IMR-90 (cell line): ENCODE results near the gene CPNE1. TPM values are rescaled to one million over a fixed set of nuclear protein-coding genes. Genes with fewer than 3 reads are reported as not detected.

Experiments used
- ATAC-seq: fragments of 200-7000 bp; cut with Tn5 transposase; 2 replicates; pipeline ENCODE4 v1.9.1; 2020; ENCODE audit warnings: low read depth, mild to moderate bottlenecking, moderate library complexity
- BruUV-seq: library from RNA; stranded (reverse); fragments of 400-500 nt; replicated peaks from 2 replicates; lab custom pipeline; 2021; lab: Mats Ljungman, UMichigan
- CTCF ChIA-PET: fragments of 300-600 bp; formaldehyde crosslinking; extraction: SDS; loops from one replicate; lab custom pipeline; 2021; ENCODE audit warnings: antibody characterized with exemption; lab: Yijun Ruan, JAX
- POLR2A ChIA-PET: fragments of 300-600 bp; sonication (Branson Sonifier 250); formaldehyde crosslinking; loops from one replicate; lab custom pipeline; 2022; ENCODE audit warnings: antibody characterized with exemption; ENCODE audit not compliant: unreplicated experiment; lab: Charles Lee
- DNase-seq: peaks from one replicate; pipeline ENCODE4 v3.0.0; 2013
- H2AFZ ChIP-seq: replicated peaks from 2 replicates; pipeline ENCODE3; 2013; ENCODE audit warnings: low read length, mild to moderate bottlenecking; ENCODE audit not compliant: poor library complexity
- H2AK5ac ChIP-seq: 2 replicates; pipeline ENCODE4 v1.6.1; 2013; ENCODE audit warnings: low read depth, low read length, inconsistent platforms
- H2AK9ac ChIP-seq: replicated peaks from 2 replicates; pipeline ENCODE3; 2013; ENCODE audit warnings: mild to moderate bottlenecking, low read depth, low read length, moderate library complexity; ENCODE audit not compliant: poor library complexity
- H2BK120ac ChIP-seq: 2 replicates; pipeline ENCODE4 v1.6.1; 2013; ENCODE audit warnings: low read depth, low read length, inconsistent platforms
- H2BK15ac ChIP-seq: 3 replicates; pipeline ENCODE4 v1.6.1; 2013; ENCODE audit warnings: low read depth, low read length, inconsistent platforms
- H2BK20ac ChIP-seq: 2 replicates; pipeline ENCODE4 v1.6.1; 2013; ENCODE audit warnings: low read depth, mild to moderate bottlenecking, inconsistent platforms, low read length, moderate library complexity
- H2BK5ac ChIP-seq: 2 replicates; pipeline ENCODE4 v1.6.1; 2013; ENCODE audit warnings: mild to moderate bottlenecking, low read depth, low read length, inconsistent platforms; ENCODE audit not compliant: poor library complexity, severe bottlenecking
- H3K14ac ChIP-seq: replicated peaks from 2 replicates; pipeline ENCODE4 v1.6.1; 2013; ENCODE audit warnings: low read depth, low read length, inconsistent platforms
- H3K18ac ChIP-seq: 2 replicates; pipeline ENCODE4 v1.6.1; 2013; ENCODE audit warnings: low read depth, low read length, control low read depth
- H3K23ac ChIP-seq: 2 replicates; pipeline ENCODE4 v1.6.1; 2013; ENCODE audit warnings: low read depth, low read length, inconsistent platforms
- H3K27ac ChIP-seq: 2 replicates; pipeline ENCODE4 v1.5.1; 2013; ENCODE audit warnings: mild to moderate bottlenecking, control low read depth, low read length; ENCODE audit not compliant: insufficient read depth
- H3K27me3 ChIP-seq: 2 replicates; pipeline ENCODE4 v1.6.1; 2013; ENCODE audit warnings: low read length; ENCODE audit not compliant: control insufficient read depth, insufficient read depth
- H3K36me3 ChIP-seq: 2 replicates; pipeline ENCODE4 v1.6.1; 2013; ENCODE audit warnings: low read length, mixed read lengths; ENCODE audit not compliant: control insufficient read depth, insufficient read depth
- H3K4ac ChIP-seq: 2 replicates; pipeline ENCODE4 v1.6.1; 2013; ENCODE audit warnings: low read depth, low read length, inconsistent platforms
- H3K4me1 ChIP-seq: 2 replicates; pipeline ENCODE4 v1.6.1; 2013; ENCODE audit warnings: low read length, mixed read lengths; ENCODE audit not compliant: control insufficient read depth, insufficient read depth
- H3K4me2 ChIP-seq: 2 replicates; pipeline ENCODE4 v1.6.1; 2013; ENCODE audit warnings: low read depth, mild to moderate bottlenecking, control low read depth, low read length, moderate library complexity
- H3K4me3 ChIP-seq: 2 replicates; pipeline ENCODE4 v1.5.1; 2013; ENCODE audit warnings: low read depth, mild to moderate bottlenecking, control low read depth, low read length, moderate library complexity; ENCODE audit not compliant: insufficient read depth
- H3K56ac ChIP-seq: 2 replicates; pipeline ENCODE4 v1.6.1; 2013; ENCODE audit warnings: low read length, inconsistent platforms; ENCODE audit not compliant: insufficient read depth; ENCODE audit errors: extremely low read depth
- H3K79me1 ChIP-seq, 2 experiments: 2 replicates each; pipeline ENCODE4 v1.6.1; 2013; ENCODE audit warnings: low read length in 2 of 2, inconsistent platforms in 1 of 2, low read depth in 1 of 2
- H3K9ac ChIP-seq: 2 replicates; pipeline ENCODE4 v1.6.1; 2013; ENCODE audit warnings: low read depth, low read length, control low read depth
- H3K9me1 ChIP-seq: 2 replicates; pipeline ENCODE4 v1.6.1; 2013; ENCODE audit warnings: low read length, inconsistent platforms; ENCODE audit not compliant: insufficient read depth
- H3K9me3 ChIP-seq: 2 replicates; pipeline ENCODE4 v1.6.1; 2013; ENCODE audit warnings: low read length; ENCODE audit not compliant: control insufficient read depth, insufficient read depth
- H4K20me1 ChIP-seq: 2 replicates; pipeline ENCODE4 v1.6.1; 2013; ENCODE audit warnings: low read length, inconsistent platforms; ENCODE audit not compliant: insufficient read depth
- H4K5ac ChIP-seq: 2 replicates; pipeline ENCODE4 v1.6.1; 2013; ENCODE audit warnings: mild to moderate bottlenecking, low read depth, low read length, control low read depth
- H4K8ac ChIP-seq, 2 experiments: 2 replicates each; pipeline ENCODE4 v1.6.1; 2013; ENCODE audit warnings: low read depth in 2 of 2, low read length in 2 of 2, control low read depth in 1 of 2, inconsistent platforms in 1 of 2
- H4K91ac ChIP-seq: 2 replicates; pipeline ENCODE4 v1.6.1; 2013; ENCODE audit warnings: low read depth, low read length, inconsistent platforms; ENCODE audit not compliant: insufficient read depth
- CEBPB ChIP-seq: IDR thresholded peaks from 2 replicates; pipeline ENCODE4 v1.6.1; 2012; ENCODE audit warnings: low read depth, low read length, improper control_type of control experiment
- CHD1 ChIP-seq: IDR thresholded peaks from 2 replicates; pipeline ENCODE4 v1.6.1; 2012; ENCODE audit warnings: low read depth, low read length, improper control_type of control experiment
- MAFK ChIP-seq: IDR thresholded peaks from 2 replicates; pipeline ENCODE4 v1.6.1; 2012; ENCODE audit warnings: low read depth, low read length, improper control_type of control experiment
- MAZ ChIP-seq: IDR thresholded peaks from 2 replicates; pipeline ENCODE4 v1.6.1; 2012; ENCODE audit warnings: low read depth, mild to moderate bottlenecking, low read length, improper control_type of control experiment, moderate library complexity, borderline replicate concordance
- POLR2A ChIP-seq: IDR thresholded peaks from 2 replicates; pipeline ENCODE4 v1.6.1; 2012; ENCODE audit warnings: mild to moderate bottlenecking, low read depth, low read length
- RAD21 ChIP-seq: IDR thresholded peaks from 2 replicates; pipeline ENCODE4 v1.6.1; 2012; ENCODE audit warnings: low read length, improper control_type of control experiment
- WGBS, 2 experiments: methylation state at CpG; one replicate each; pipeline versions ENCODE4 v1.1.5 to v1.1.7; 2013; ENCODE audit warnings: missing lambda C conversion rate in 2 of 2; ENCODE audit not compliant: insufficient read length in 1 of 2; ENCODE audit errors: extremely low coverage in 2 of 2; 5-methylcytosine and 5-hydroxymethylcytosine counted together
- dilution Hi-C: fragments of 300-500 bp; cut with HindIII; formaldehyde crosslinking; loops from one replicate; pipeline ENCODE4 v1.14.3; 2018; ENCODE audit warnings: low sequenced_read_pairs; ENCODE audit not compliant: unreplicated experiment
- in situ Hi-C: fragments of 300-500 bp; cut with MboI; formaldehyde crosslinking; loops from 3 replicates; pipeline ENCODE4 v1.14.3; 2019; ENCODE audit warnings: low sequenced_read_pairs, inconsistent platforms, mixed read lengths
- intact Hi-C: fragments of 100-400 bp; cut with micrococcal nuclease; formaldehyde crosslinking; loops from 2 replicates; pipeline ENCODE4 v1.10.0; 2022
- polyA plus RNA-seq, 3 experiments: library from polyadenylated mRNA; depleted of rRNA; stranded (reverse); fragments of >200 nt; gene quantifications; 2 replicates each; pipeline ENCODE4 v1.2.3, GENCODE V29; 2012; ENCODE audit warnings: low replicate concordance in 1 of 3
- total RNA-seq: library from RNA; depleted of rRNA; stranded (reverse); fragments of >200 nt; gene quantifications from 2 replicates; pipeline ENCODE4 v1.2.3, GENCODE V29; 2012

The CPNE1 gene
- total and polyA plus RNA-seq, 2 of the 4 experiments (the other 2 are of a cell fraction): 163 to 165 TPM

DNA sequence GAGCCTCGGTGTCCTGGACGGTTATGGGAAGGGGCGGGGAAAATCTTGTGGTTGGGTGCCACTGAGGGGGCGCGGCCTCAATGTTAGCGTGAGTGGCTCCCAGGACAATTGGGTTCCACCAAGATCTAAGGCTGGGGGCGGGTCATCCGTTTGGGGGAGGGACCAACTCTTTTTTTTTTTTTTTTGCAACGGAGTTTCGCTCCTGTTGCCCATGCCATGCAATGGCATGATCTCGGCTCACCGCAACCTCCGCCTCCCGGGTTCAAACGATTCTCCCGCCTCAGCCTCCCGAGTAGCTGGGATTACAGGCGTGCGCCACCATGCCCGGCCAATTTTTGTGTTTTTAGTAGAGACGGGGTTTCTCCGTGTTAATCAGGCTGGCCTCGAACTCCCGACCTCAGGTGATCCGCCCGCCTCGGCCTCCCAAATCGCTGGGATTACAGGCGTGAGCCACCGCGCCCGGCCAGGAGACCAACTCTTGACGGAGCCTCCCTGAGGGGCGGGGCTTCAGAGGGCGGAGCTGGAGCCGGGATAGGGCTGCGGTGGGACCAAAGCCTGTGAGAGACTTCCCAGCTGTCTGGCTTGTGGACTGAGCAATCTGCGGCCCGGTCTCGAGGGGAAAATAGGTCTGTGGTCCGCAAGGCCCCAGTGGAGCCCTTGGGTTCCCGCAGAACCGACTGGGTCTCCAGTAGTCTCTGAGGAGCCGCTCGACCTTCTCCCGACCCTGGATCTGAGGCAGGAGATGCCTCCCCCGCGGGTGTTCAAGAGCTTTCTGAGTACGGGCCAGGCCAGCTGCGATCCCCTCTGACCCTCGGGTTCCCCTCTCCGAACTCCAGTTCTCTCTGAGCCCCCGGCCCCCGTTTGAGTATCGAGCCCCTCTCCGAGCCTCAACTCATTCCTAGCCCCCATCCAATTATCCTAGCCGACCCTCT lies 48.0 kb downstream of the CPNE1 start:
- Histone ChIP-seq H3K27ac (peak overlapping the region; percentile 53), H3K4me3 (peak overlapping the region; percentile 30), H4K20me1 (0 out of 2 replicates have a peak, but pooled peaks cover 11% of the 10 kb centered on the region), H3K56ac (no peak overlapping the region), H3K4me1 (peaks cover 13% of the 10 kb centered on the region), H3K79me1 (peaks cover 0 to 20% of the 10 kb centered on the region in 2 experiments; a peak in 3 of 4 replicates), H3K36me3 (peaks cover 5% of the 10 kb centered on the region; the same call in 1 of the 2 replicates), H2BK120ac (no peak overlapping the region; the same call in 1 of the 2 replicates), H3K27me3 (no peaks in the 10 kb centered on the region), H2AK9ac (peak overlapping the region; percentile 96), H3K9me3 (no peaks in the 10 kb centered on the region), H2BK20ac (no peak overlapping the region), H2AFZ (peak overlapping the region; percentile 87), H2BK5ac (peak overlapping the region; percentile 10), H4K91ac (peak overlapping the region; percentile 62; the same call in 1 of the 2 replicates), H4K8ac (peak overlapping the region; percentile 3 to 41; a peak in 2 of 4 replicates), H3K9ac (peak overlapping the region; percentile 69), H3K14ac (0 out of 2 replicates have a peak overlapping the region, but pooled peaks have one; percentile 1), H3K9me1 (peaks cover 7% of the 10 kb centered on the region; the same call in 1 of the 2 replicates), H2AK5ac (peak overlapping the region; percentile 43; the same call in 1 of the 2 replicates), H3K23ac (peak overlapping the region; percentile 71; the same call in 1 of the 2 replicates), H4K5ac (peak overlapping the region; percentile 36), H3K4me2 (peak overlapping the region; percentile 72), H2BK15ac (no peak overlapping the region), H3K4ac (peak overlapping the region; percentile 64; the same call in 1 of the 2 replicates), H3K18ac (no peak overlapping the region)
- dilution Hi-C loops: no loop called here
- 3% methylated on average over 21 of the region's 57 CpGs; no CpG with 5 or more reads in 1 of the 2 experiments for WGBS, 2 experiments
- DNase-seq (peak; percentile 99), ATAC-seq (peak; percentile 31)
- intact Hi-C loops: loop anchor here (10.0 kb wide), 1 partner anchor 102 kb away; no protein-coding TSS in a partner anchor
- CTCF ChIA-PET: interaction anchor here (0.6 to 1.6 kb wide), 2 partner anchors 16 to 280 kb away, joined by 3 to 4 read pairs; no protein-coding TSS in a partner anchor
- POLR2A ChIA-PET: interaction anchor here (0.6 kb wide), 1 partner anchor 347 kb away, joined by 3 read pairs; no protein-coding TSS in a partner anchor
- no TSS peak for BruUV-seq
- in situ Hi-C loops: no loop called here
- TF ChIP-seq MAZ: peak; percentile 41; the same call in 1 of the 2 replicates
- TF ChIP-seq MAFK: no peak
- TF ChIP-seq CEBPB: no peak
- peak; percentile 62 for TF ChIP-seq POLR2A
- TF ChIP-seq RAD21: no peak
- TF ChIP-seq CHD1: no peak
